Measurements from ENCODE around the gene CSRP2. TPM values are rescaled to one million over a fixed set of nuclear protein-coding genes. Genes with fewer than 3 reads are reported as not detected.

The CSRP2 gene
- total RNA-seq, 1 donor from 2014 or later = 52.9 TPM

DNA sequence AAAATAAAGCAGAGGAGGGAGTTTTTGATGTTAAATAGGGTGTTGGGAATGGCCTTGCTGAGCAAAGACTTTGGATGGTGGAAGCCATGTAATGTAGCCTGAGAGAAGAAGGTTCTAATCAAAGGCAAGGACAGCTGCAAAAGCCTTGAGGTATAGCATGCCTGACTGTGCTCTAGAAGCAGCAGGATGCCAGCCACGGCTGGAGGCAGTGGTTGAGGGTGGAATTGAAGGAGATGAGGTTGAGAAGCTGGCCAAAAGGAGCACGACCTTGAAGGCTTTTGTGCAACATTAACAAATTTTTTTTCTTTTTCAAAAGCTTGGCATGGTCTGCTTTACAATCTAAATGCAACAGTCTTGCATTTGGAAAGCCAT lies 42.3 kb upstream of the CSRP2 start:
- TF ChIP-seq, protein P1, sequence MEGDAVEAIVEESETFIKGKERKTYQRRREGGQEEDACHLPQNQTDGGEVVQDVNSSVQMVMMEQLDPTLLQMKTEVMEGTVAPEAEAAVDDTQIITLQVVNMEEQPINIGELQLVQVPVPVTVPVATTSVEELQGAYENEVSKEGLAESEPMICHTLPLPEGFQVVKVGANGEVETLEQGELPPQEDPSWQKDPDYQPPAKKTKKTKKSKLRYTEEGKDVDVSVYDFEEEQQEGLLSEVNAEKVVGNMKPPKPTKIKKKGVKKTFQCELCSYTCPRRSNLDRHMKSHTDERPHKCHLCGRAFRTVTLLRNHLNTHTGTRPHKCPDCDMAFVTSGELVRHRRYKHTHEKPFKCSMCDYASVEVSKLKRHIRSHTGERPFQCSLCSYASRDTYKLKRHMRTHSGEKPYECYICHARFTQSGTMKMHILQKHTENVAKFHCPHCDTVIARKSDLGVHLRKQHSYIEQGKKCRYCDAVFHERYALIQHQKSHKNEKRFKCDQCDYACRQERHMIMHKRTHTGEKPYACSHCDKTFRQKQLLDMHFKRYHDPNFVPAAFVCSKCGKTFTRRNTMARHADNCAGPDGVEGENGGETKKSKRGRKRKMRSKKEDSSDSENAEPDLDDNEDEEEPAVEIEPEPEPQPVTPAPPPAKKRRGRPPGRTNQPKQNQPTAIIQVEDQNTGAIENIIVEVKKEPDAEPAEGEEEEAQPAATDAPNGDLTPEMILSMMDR (IDR thresholded peaks at IDR 0.05; ENCODE audit: insufficient read depth, low read length, poor library complexity, severe bottlenecking) = no peak
- Histone ChIP-seq H3K27me3 (ENCODE audit: control insufficient read depth, insufficient read depth, low read length) (no peaks in the 10 kb centered on the region), H3K36me3 (ENCODE audit: control insufficient read depth, insufficient read depth, low read length) (no peaks in the 10 kb centered on the region), H3K4me3 (ENCODE audit: low read depth, low read length) (no peak overlapping the region)
- no peak for DNase-seq (ENCODE audit: low read depth)

DNA sequence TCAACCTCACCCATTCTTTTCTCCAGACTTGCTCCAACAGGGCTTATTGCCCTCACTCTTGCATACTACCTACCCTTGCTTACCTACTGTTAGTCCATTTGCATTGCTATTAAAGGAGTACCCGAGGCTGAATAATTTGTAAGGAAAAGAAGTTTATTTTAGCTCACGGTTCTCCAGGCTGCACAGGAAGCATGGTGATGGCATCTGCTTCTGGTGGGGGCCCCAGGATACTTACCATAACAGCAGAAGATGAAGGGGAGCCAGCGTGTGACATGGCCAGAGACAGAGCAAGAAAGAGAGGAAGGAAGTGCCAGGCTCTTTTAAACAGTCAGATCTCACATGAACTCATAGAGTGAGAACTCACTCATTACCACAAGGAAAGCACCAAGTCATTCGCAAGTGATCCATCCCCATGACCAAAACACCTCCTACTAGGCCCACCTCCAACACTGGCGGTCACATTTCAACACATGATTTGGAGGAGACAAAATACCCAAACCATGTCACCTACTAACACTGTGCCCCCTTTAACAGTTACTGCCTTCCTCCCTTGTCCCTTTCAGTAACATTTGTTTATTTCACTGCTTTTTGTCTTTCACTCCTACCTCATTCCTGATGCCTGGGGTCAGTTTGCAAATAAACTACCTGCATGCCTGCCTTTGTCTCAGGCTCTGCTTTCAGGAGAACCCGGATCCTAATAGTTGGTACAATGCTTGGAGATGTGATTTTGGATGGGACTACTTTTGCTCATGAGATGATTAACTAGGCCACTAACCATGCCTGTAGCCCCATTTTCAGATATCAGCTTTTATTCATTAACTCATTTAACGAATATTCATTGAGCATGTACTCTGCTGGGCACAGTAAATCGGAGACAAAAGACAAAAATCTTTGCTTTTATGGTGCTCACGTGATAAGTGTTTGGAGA lies 41.6 kb upstream of the CSRP2 start:
- Histone ChIP-seq H3K4me3 (ENCODE audit: low read depth, low read length) (no peak overlapping the region), H3K27me3 (ENCODE audit: control insufficient read depth, insufficient read depth, low read length) (no peaks in the 10 kb centered on the region), H3K36me3 (ENCODE audit: control insufficient read depth, insufficient read depth, low read length) (no peaks in the 10 kb centered on the region)
- DNase-seq (ENCODE audit: low read depth) = no peak
- TF ChIP-seq, protein P1 (IDR thresholded peaks at IDR 0.05; ENCODE audit: insufficient read depth, low read length, poor library complexity, severe bottlenecking) = no peak

- TF ChIP-seq, protein P1 (IDR thresholded peaks at IDR 0.05; ENCODE audit: insufficient read depth, low read length, poor library complexity, severe bottlenecking) = no peak
- Histone ChIP-seq H3K4me3 (ENCODE audit: low read depth, low read length) (no peak overlapping the region), H3K27me3 (ENCODE audit: control insufficient read depth, insufficient read depth, low read length) (no peaks in the 10 kb centered on the region), H3K36me3 (ENCODE audit: control insufficient read depth, insufficient read depth, low read length) (no peaks in the 10 kb centered on the region)
- no peak for DNase-seq (ENCODE audit: low read depth)
These were observed 40.8 kb upstream of the CSRP2 start for GRCh38 chr12:76919383-76920171.

GRCh38 chr12:76916170-76916540 lies 37.3 kb upstream of the CSRP2 start:
- Histone ChIP-seq H3K4me3 (ENCODE audit: low read depth, low read length) (no peak overlapping the region), H3K27me3 (ENCODE audit: control insufficient read depth, insufficient read depth, low read length) (no peaks in the 10 kb centered on the region), H3K36me3 (ENCODE audit: control insufficient read depth, insufficient read depth, low read length) (no peaks in the 10 kb centered on the region)
- TF ChIP-seq, protein P1 (IDR thresholded peaks at IDR 0.05; ENCODE audit: insufficient read depth, low read length, poor library complexity, severe bottlenecking) = no peak
- no peak for DNase-seq (ENCODE audit: low read depth)

DNA sequence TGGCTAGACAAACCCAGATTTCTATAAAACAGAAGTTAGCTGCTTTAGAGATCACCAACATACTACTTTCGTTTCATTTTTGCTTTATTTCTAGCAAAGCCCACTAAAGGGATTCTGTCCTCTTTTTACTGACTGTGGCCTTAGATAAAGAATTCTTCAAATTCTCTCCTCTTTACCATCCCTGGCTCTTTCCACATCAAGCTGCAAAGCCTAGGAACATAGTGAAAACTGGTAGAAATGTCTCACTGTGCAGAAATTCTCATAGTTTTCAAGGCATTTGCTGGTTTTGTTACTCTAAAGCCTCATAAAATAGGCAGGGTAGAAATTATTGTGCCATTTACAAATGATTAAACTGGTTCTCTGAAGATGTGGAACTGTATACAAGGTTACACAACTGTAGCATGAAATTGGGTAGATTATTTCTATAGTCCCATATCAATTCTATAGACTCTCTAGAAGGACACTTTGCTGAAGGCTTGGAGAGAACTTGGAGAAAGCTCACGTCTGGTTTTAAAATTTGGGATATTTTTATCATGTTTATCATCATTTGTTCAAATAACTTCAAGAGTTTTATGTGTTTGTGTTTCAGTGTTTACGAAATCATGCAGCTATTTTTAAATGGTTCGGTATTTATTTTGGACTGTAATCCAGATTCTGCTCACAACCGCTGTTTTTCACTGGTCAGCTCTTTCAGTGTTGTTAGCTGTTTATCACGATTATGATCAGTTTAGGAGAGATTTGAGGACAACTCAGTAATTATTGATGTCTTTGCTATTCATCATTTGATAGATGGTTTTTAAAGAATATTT lies 36.7 kb upstream of the CSRP2 start:
- TF ChIP-seq, protein P1 (IDR thresholded peaks at IDR 0.05; ENCODE audit: insufficient read depth, low read length, poor library complexity, severe bottlenecking) = no peak
- H3K27me3 ChIP-seq (ENCODE audit: control insufficient read depth, insufficient read depth, low read length) = no peaks in the 10 kb centered on the region
- no peak for DNase-seq (ENCODE audit: low read depth)
- H3K4me3 ChIP-seq (ENCODE audit: low read depth, low read length) = no peak overlapping the region
- no peaks in the 10 kb centered on the region for H3K36me3 ChIP-seq (ENCODE audit: control insufficient read depth, insufficient read depth, low read length)

All from kidney epithelial cell (primary cell).